GM10248 (cell line): ENCODE data around the gene EEF1A2.

ENCODE experiments used
- CTCF ChIA-PET: fragments of 300-600 bp; sonication (Branson Sonifier 250); formaldehyde crosslinking; extraction: SDS; loops from one replicate; lab custom pipeline; 2021; ENCODE audit warnings: antibody characterized with exemption; lab: Yijun Ruan, JAX
- POLR2A ChIA-PET: fragments of 350-650 bp; sonication (Branson Sonifier 250); formaldehyde crosslinking; extraction: SDS; loops from one replicate; lab custom pipeline; 2020; ENCODE audit warnings: antibody characterized with exemption; lab: Yijun Ruan, JAX
- DNase-seq: peaks from one replicate; pipeline ENCODE4 v3.0.0; 2012; ENCODE audit errors: extremely low spot score
- TF ChIP-seq, protein P1 (sequence below): IDR thresholded peaks from 2 replicates; pipeline ENCODE4 v1.5.1; 2012; ENCODE audit warnings: mild to moderate bottlenecking, low read depth; ENCODE audit errors: extremely low read depth, missing control alignments, control extremely low read depth

EEF1A2 gene

DNA sequence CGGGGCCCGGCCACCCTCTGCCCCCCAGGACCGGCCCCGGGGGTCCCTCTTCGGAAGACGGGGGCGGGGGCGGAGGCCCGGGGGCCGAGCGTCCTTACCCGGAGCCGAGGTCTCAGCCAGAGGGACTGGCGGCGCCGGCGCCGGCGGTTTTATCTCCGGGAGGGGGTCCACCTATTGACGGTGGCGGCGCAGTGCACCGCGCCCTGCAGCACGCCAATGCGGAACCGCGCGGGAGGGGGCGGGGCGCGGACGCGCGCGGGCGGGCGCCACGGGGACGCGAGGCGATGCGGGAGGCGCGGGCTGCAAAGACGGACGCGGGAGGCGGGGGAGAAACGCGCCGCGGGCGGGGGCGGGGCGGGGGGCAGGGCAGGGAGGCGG lies at the start of gene EEF1A2:
Gene EEF1A2, minus strand, starts transcription at position 124 of the 378 bp plus-strand sequence. CDS start 1,320 bp downstream, outside the sequence.
- ChIA-PET CTCF (no interaction called here), POLR2A (no interaction called here)
- TF ChIP-seq, protein P1, sequence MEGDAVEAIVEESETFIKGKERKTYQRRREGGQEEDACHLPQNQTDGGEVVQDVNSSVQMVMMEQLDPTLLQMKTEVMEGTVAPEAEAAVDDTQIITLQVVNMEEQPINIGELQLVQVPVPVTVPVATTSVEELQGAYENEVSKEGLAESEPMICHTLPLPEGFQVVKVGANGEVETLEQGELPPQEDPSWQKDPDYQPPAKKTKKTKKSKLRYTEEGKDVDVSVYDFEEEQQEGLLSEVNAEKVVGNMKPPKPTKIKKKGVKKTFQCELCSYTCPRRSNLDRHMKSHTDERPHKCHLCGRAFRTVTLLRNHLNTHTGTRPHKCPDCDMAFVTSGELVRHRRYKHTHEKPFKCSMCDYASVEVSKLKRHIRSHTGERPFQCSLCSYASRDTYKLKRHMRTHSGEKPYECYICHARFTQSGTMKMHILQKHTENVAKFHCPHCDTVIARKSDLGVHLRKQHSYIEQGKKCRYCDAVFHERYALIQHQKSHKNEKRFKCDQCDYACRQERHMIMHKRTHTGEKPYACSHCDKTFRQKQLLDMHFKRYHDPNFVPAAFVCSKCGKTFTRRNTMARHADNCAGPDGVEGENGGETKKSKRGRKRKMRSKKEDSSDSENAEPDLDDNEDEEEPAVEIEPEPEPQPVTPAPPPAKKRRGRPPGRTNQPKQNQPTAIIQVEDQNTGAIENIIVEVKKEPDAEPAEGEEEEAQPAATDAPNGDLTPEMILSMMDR = peak; percentile 8
- DNase-seq = no peak

DNA sequence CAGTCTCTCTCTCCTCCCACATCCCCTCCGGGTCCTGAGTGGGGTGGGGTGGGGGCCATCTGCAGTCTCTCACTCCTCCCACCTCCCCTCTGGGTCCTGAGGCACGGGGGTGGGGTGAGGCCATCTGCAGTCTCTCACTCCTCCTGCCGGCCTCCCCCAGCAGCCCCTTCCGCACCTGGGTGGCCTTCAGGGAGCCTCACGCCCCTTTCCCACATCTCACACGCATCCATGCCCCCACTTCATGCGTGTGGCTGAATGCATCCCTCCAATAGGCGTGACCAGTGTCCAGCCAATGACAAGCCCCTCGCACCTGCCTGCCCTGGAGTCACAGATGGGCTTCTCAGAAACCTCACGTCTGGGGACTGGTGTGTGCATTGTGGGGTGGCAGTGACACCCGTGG lies 49.7 kb upstream of the EEF1A2 start:
- DNase-seq = no peak
- ChIA-PET POLR2A (no interaction called here), CTCF (no interaction called here)
- TF ChIP-seq, protein P1 = no peak

DNA sequence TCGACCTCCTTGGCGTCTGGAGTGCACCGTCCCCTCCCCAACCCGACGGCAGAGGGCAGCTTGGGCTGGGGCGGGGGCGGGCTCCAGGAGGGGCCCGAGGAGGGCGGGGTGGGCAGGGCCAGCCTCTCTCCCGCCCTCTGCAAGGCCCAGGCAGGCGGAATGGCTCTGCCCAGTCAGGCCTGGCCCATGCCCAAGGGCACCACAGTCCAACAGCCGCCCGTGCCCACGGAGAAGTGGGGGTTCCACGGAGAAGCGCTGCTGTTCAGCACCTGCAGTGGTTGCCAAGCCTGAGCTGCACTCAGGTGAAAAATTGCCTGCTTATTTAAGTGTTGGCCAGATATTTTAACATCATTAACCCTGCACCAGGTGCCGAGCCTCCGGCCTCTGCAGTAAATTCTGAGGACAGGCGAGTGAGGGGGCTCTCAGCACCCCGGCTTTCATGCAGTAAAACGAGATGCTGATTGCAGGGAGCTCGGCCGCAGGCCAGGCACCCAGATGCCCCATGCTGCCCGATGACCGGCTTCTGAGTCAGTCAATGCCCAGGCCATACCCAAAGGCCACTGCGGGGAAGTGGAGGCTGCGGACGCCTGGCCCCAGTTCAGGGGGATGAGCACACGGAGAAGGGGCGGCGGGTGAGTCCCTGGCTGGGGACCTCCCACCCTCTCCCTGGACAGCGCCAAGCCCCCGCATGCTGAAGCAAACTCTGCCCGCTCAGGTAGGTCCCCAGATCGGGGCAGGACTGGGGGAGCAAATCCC lies 49.0 kb upstream of the EEF1A2 start, which contains the start of gene SRMS:
Gene SRMS, minus strand, starts transcription at position 25 of the 756 bp plus-strand sequence. CDS start 286 bp downstream, outside the sequence.
- DNase-seq = no peak
- ChIA-PET CTCF (interaction anchor here (2.3 kb wide), 1 partner anchor 10 kb away, joined by 12 read pairs; the partner anchor contains the start of gene PTK6), POLR2A (no interaction called here)
- TF ChIP-seq, protein P1 = no peak

DNA sequence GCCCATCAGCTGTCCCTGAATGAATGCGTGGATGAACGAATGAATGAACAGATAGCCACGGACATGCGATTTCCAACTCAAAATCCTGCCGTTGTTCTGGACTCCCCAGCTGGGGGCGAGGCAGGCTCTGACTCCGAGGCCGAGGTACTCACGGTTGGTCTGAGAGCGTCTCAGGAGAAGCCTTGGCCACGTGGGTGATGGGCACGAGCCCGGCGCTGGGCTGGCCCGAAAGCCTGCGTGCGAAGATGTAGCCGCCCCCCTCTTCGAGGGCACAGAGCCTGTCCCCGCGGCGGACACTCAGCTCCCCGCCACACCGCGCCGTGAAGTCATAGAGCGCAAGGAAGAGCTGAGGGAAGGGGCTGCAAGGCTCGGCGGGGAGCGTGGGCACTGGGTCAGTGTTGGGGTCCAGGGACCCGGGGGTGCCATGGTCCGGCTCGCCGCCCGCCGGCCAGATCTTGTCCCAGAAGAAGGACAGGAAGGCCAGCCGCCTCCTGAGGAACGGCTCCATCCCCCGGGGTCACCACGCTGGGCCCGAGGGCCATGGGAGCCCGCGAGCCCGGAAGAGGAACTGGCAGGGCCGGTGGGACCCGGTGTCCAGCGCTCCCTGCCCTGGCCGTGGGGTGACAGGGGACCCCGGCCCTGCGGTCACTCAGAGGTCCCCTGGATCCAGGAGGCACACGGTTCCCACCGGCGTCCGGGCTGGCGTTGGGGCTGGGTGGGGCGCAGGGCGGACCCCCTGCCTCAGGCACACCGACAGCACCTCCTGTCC lies 48.3 kb upstream of the EEF1A2 start:
- ChIA-PET POLR2A (no interaction called here), CTCF (interaction anchor here (1.1 to 2.3 kb wide), 4 partner anchors 10 to 318 kb away, joined by 3 to 12 read pairs (median 3); partner anchors contain the start of genes PTK6 and TPD52L2)
- DNase-seq = no peak
- TF ChIP-seq, protein P1 = no peak

DNA sequence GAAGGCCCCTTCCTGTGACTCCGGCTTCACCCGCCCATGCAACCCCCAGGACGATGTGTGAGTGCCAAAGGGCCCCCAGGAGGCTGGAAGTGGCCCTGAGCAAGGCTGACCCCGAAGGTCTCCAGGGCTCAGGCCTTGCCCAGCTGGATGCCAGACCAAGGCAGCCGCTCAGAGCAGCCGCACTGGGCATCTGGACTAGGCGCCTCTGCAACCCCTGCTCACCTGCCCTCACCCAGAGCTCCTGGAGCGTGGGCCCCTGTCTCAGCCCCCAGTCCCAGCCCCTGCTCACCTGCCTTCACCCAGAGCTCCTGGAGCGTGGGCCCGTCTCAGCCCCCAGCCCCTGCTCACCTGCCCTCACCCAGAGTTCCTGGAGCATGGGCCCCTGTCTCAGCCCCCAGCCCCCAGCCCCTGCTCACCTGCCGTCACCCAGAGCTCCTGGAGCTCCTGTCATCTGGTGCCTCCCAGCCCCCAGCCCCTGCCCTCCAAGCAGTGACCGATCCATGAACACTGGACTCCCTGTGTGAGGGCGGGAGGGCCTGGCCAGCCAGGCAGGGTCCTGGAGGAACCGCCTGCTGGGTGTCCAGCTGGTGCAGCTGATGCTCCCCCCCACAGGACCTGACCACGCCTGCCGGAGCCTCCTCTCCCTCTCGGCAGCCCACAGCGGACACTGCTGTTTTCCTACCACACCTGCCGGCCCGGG lies 47.5 kb upstream of the EEF1A2 start:
- DNase-seq = no peak
- CTCF ChIA-PET = interaction anchor here (1.1 to 2.3 kb wide), 4 partner anchors 9 to 319 kb away, joined by 3 to 12 read pairs (median 3); partner anchors contain the start of genes PTK6 and TPD52L2
- POLR2A ChIA-PET = no interaction called here
- TF ChIP-seq, protein P1 = no peak

DNA sequence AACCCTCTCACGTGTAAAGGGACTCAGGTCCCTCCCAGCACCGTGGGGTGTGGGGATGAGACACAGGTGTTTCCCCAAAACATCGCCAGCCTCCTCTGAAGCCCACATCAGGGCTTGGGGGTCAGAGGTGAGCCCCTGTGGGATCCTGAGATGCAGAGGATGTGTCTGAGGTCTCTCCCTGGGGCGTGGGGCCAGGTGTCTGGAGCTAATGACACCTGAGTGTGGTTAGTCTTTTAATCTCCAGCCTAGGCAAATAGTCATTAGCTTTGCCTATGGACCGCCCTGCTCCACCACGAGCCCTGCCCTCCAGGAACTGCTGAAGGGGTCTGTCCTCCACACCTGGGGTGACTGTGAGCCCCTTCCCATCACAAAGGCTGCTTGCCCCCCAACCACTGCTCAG lies 46.9 kb upstream of the EEF1A2 start:
- no peak for DNase-seq
- TF ChIP-seq, protein P1 = no peak
- POLR2A ChIA-PET = no interaction called here
- CTCF ChIA-PET = interaction anchor here (1.1 to 2.3 kb wide), 4 partner anchors 8 to 320 kb away, joined by 3 to 12 read pairs (median 3); partner anchors contain the start of genes PTK6 and TPD52L2
